NCI-H748 (cell line): ENCODE measurements around the gene AP3S1.
A peak's percentile ranks its signal among the peaks of the same experiment; 100 is the strongest.
"Not testable (repeated sequence)": the region's sequence is repeated elsewhere in the genome, so short reads cannot be mapped to it uniquely, and the experiment has no call there.

ENCODE experiments used
- DNase-seq: peaks from one replicate; lab custom pipeline; 2025; ENCODE audit not compliant: unreplicated experiment; lab: John Stamatoyannopoulos, UW

Gene AP3S1

GRCh38 chr5:115841382-115842088 is at the start of gene AP3S1, which contains the start of gene ATG12:
Gene AP3S1 (plus strand): TSS chr5:115841935. CDS start chr5:115842038, 103 bp downstream.
Gene ATG12 (minus strand): TSS chr5:115841565. CDS start chr5:115841552, 13 bp downstream.
- DNase-seq = peak; percentile 94

- DNase-seq = no peak
Measured at GRCh38 chr5:115795700-115796099, 46.0 kb upstream of the AP3S1 start.

- DNase-seq = no peak
Measured at GRCh38 chr5:115796656-115797055, 45.1 kb upstream of the AP3S1 start.

GRCh38 chr5:115798252-115798651 is 43.5 kb upstream of the AP3S1 start:
- no peak for DNase-seq

- DNase-seq = no peak
Measured at GRCh38 chr5:115800108-115800507, 41.6 kb upstream of the AP3S1 start.

GRCh38 chr5:115801152-115801551 is 40.6 kb upstream of the AP3S1 start:
- DNase-seq = no peak

GRCh38 chr5:115801984-115802383 is 39.8 kb upstream of the AP3S1 start:
- DNase-seq = no peak

GRCh38 chr5:115806986-115807653 is 34.6 kb upstream of the AP3S1 start:
- no peak for DNase-seq

GRCh38 chr5:115807654-115808052 is 34.1 kb upstream of the AP3S1 start:
- no peak for DNase-seq

GRCh38 chr5:115808066-115808465 is 33.7 kb upstream of the AP3S1 start:
- DNase-seq = not testable (repeated sequence)

GRCh38 chr5:115809946-115810345 is 31.8 kb upstream of the AP3S1 start:
- no peak for DNase-seq

- DNase-seq = no peak
Measured at GRCh38 chr5:115810761-115811160, 31.0 kb upstream of the AP3S1 start.

- DNase-seq = no peak
Measured at GRCh38 chr5:115811406-115811805, 30.3 kb upstream of the AP3S1 start.

GRCh38 chr5:115812372-115812771 is 29.4 kb upstream of the AP3S1 start:
- no peak for DNase-seq

GRCh38 chr5:115813719-115814118 is 28.0 kb upstream of the AP3S1 start:
- DNase-seq = no peak

GRCh38 chr5:115815006-115815692 is 26.6 kb upstream of the AP3S1 start:
- no peak for DNase-seq

GRCh38 chr5:115815693-115816225 is 26.0 kb upstream of the AP3S1 start:
- DNase-seq = no peak

- DNase-seq = no peak
Measured at GRCh38 chr5:115816226-115817081, 25.3 kb upstream of the AP3S1 start, which contains the start of gene CDO1. Gene CDO1 (minus strand): TSS chr5:115816659. CDS start chr5:115816397, 262 bp downstream.

- DNase-seq = no peak
Measured at GRCh38 chr5:115817386-115817785, 24.3 kb upstream of the AP3S1 start.

- peak; percentile 63 for DNase-seq
Measured at GRCh38 chr5:115818821-115819220, 22.9 kb upstream of the AP3S1 start.

GRCh38 chr5:115820846-115821245 is 20.9 kb upstream of the AP3S1 start:
- no peak for DNase-seq
